ENCODE measurements around the gene ETV3. TPM values are rescaled to one million over a fixed set of nuclear protein-coding genes. Genes with fewer than 3 reads are reported as not detected.
"Not testable (repeated sequence)": the region's sequence is repeated elsewhere in the genome, so short reads cannot be mapped to it uniquely, and the experiment has no call there.

ETV3 gene
- total RNA-seq, 2 experiments from 2014 or later, result 115 to 117 TPM

DNA sequence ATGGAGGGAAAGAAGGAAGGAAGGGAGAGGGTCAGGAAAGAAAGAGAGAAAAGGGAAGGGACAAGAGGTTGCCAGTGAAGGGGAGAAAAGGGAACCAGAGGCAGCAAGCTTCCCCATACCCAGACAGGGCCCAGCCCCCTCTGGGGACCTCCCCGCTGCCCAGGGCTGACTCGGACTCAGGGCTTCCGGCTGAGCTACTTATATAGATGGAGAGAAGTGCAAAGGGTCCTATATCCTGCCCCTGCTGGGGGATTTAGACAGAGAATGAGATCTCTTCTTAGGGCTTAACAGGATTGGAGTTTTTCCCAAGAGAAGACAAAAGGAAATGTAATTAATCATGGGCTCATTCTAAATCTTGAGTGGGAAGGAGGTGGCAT lies 38.6 kb downstream of the ETV3 start, which contains the start of gene ETV3L:
Gene ETV3L (minus strand): TSS at position 176 of the 377 bp plus-strand sequence. CDS start 285 bp downstream, outside the sequence.
- intact Hi-C loops (cut with DNase I, micrococcal nuclease), result no loop called here
- CTCF ChIA-PET, result no interaction called here
- TF ChIP-seq, protein P1, sequence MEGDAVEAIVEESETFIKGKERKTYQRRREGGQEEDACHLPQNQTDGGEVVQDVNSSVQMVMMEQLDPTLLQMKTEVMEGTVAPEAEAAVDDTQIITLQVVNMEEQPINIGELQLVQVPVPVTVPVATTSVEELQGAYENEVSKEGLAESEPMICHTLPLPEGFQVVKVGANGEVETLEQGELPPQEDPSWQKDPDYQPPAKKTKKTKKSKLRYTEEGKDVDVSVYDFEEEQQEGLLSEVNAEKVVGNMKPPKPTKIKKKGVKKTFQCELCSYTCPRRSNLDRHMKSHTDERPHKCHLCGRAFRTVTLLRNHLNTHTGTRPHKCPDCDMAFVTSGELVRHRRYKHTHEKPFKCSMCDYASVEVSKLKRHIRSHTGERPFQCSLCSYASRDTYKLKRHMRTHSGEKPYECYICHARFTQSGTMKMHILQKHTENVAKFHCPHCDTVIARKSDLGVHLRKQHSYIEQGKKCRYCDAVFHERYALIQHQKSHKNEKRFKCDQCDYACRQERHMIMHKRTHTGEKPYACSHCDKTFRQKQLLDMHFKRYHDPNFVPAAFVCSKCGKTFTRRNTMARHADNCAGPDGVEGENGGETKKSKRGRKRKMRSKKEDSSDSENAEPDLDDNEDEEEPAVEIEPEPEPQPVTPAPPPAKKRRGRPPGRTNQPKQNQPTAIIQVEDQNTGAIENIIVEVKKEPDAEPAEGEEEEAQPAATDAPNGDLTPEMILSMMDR (IDR thresholded peaks at IDR 0.05), result no peak

DNA sequence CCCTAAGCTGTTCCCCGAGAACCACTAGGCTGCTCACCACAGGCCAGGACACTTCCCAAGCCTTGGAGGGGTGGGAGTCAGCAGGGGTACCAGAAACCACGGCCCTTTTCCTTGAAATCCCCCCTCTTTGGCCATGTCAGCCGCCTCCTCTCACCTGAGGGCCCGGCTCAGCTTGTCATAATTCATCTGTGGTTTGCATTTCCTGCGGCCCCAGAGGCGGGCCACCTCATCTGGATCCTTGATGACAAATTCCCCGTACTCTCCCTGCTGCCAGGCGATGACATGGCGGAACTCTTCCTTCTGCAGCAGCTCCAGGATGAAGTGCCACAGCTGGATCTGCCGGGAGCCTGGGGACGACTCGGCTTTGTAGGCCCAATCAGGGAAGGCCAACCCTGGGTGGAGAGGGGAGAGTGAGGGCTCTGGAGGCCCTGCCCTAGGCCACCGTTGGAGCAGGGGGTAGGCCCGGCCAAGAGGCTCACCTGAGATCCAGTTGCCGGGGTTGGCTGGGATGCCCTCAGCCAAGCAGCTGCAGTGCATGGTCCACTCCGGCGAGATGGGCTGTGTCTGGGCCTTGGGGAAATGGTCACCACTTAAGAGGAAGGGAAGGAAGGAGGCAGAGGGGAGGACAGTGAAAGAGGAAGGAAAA lies 39.1 kb downstream of the ETV3 start:
- H3K9me3 ChIP-seq (ENCODE audit: control insufficient read depth in 1 of 2, insufficient read depth in 1 of 2, low read length in 2 of 2); H3K36me3 Mint-ChIP-seq (ENCODE audit: low read depth); intact Hi-C loops (cut with DNase I, micrococcal nuclease); H3K9me3 Mint-ChIP-seq; H3K27ac ChIP-seq (ENCODE audit: low read depth in 1 of 2, low read length in 2 of 2); H3K4me1 ChIP-seq (ENCODE audit: insufficient read depth, low read length); H3K27me3 ChIP-seq (ENCODE audit: control insufficient read depth in 1 of 2, insufficient read depth in 2 of 2, low read length in 2 of 2); CTCF ChIA-PET; H3K4me1 Mint-ChIP-seq (ENCODE audit: low read depth); DNase-seq; H3K4me3 Mint-ChIP-seq; POLR2A ChIA-PET; H3K27ac Mint-ChIP-seq; H3K27me3 Mint-ChIP-seq; H3K36me3 ChIP-seq (ENCODE audit: insufficient read depth, low read length); ATAC-seq (ENCODE audit: poor library complexity); H3K4me3 ChIP-seq (ENCODE audit: low read length): not testable (repeated sequence)

More for the DNA sequence above, 38.6 kb downstream of the ETV3 start, which contains the start of gene ETV3L:
- no peak within 1 kb of the TSS for H3K27ac Mint-ChIP-seq
- H3K4me1 Mint-ChIP-seq (ENCODE audit: low read depth), result no peaks in the 10 kb centered on the region
- no peak within 1 kb of the TSS for H3K4me3 Mint-ChIP-seq
- H3K9me3 Mint-ChIP-seq, result no peaks in the 10 kb centered on the region
- Histone ChIP-seq H3K27ac (ENCODE audit: low read depth in 1 of 2, low read length in 2 of 2) (no peak within 1 kb of the TSS), H3K4me3 (ENCODE audit: low read length) (no peak within 1 kb of the TSS), H3K4me1 (ENCODE audit: insufficient read depth, low read length) (peaks cover 4% of the 10 kb centered on the region), H3K36me3 (ENCODE audit: insufficient read depth, low read length) (no peaks in the 10 kb centered on the region), H3K27me3 (ENCODE audit: control insufficient read depth in 1 of 2, insufficient read depth in 2 of 2, low read length in 2 of 2) (no peaks in the 10 kb centered on the region), H3K9me3 (ENCODE audit: control insufficient read depth in 1 of 2, insufficient read depth in 1 of 2, low read length in 2 of 2) (no peaks in the 10 kb centered on the region)
- no peaks in the 10 kb centered on the region for H3K27me3 Mint-ChIP-seq
- DNase-seq, result peak in 2 of 14 experiments; percentile 53 to 59
- no peaks in the 10 kb centered on the region for H3K36me3 Mint-ChIP-seq (ENCODE audit: low read depth)
- POLR2A ChIA-PET, result no interaction called here
- ATAC-seq (ENCODE audit: poor library complexity), result no peak

- Mint-ChIP-seq H3K36me3 (ENCODE audit: low read depth) (no peaks in the 10 kb centered on the region), H3K27me3 (no peaks in the 10 kb centered on the region), H3K9me3 (no peaks in the 10 kb centered on the region), H3K4me3 (no peak overlapping the region), H3K27ac (no peak overlapping the region), H3K4me1 (ENCODE audit: low read depth) (no peaks in the 10 kb centered on the region)
- Histone ChIP-seq H3K36me3 (ENCODE audit: insufficient read depth, low read length) (no peaks in the 10 kb centered on the region), H3K4me1 (ENCODE audit: insufficient read depth, low read length) (peaks cover 4% of the 10 kb centered on the region), H3K4me3 (ENCODE audit: low read length) (no peak overlapping the region), H3K9me3 (ENCODE audit: control insufficient read depth in 1 of 2, insufficient read depth in 1 of 2, low read length in 2 of 2) (no peaks in the 10 kb centered on the region), H3K27me3 (ENCODE audit: control insufficient read depth in 1 of 2, insufficient read depth in 2 of 2, low read length in 2 of 2) (no peaks in the 10 kb centered on the region), H3K27ac (ENCODE audit: low read depth in 1 of 2, low read length in 2 of 2) (no peak overlapping the region)
- POLR2A ChIA-PET, result no interaction called here
- TF ChIP-seq, protein P1 (IDR thresholded peaks at IDR 0.05), result no peak
- ATAC-seq (ENCODE audit: poor library complexity) (no peak), DNase-seq (no peak)
- CTCF ChIA-PET, result no interaction called here
- intact Hi-C loops (cut with DNase I, micrococcal nuclease), result no loop called here
Measured at GRCh38 chr1:157098519-157098918, 39.7 kb downstream of the ETV3 start.

DNA sequence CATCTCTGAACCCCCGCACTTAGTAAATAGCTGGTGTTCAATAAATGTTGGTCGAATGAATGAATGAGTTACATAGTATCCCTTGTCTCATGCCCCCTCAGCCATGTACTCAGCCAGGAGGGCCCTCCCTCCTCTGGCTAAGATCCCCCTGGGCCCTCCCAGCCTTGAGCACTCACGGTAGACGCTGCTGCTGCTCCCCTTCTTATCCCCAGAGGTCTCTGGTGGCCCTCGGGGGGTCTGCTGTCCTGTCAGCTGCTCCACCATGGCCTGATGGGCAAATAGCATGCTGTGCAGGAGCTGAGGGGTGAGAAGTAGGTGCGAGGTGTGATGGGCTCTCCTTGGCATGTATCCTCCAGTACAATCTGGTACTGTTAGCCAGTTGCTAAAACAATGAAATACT lies 40.5 kb downstream of the ETV3 start:
- Histone ChIP-seq H3K36me3 (ENCODE audit: insufficient read depth, low read length) (no peaks in the 10 kb centered on the region), H3K27ac (ENCODE audit: low read depth in 1 of 2, low read length in 2 of 2) (no peak overlapping the region), H3K9me3 (ENCODE audit: control insufficient read depth in 1 of 2, insufficient read depth in 1 of 2, low read length in 2 of 2) (no peaks in the 10 kb centered on the region), H3K4me1 (ENCODE audit: insufficient read depth, low read length) (peaks cover 4% of the 10 kb centered on the region), H3K4me3 (ENCODE audit: low read length) (no peak overlapping the region), H3K27me3 (ENCODE audit: control insufficient read depth in 1 of 2, insufficient read depth in 2 of 2, low read length in 2 of 2) (no peaks in the 10 kb centered on the region)
- intact Hi-C loops (cut with DNase I, micrococcal nuclease), result no loop called here
- DNase-seq, result no peak
- ChIA-PET POLR2A (interaction anchor here (0.6 kb wide), 1 partner anchor 111 kb away, joined by 3 read pairs; no protein-coding TSS in a partner anchor), CTCF (interaction anchor here (3.4 kb wide), 1 partner anchor 58 kb away, joined by 9 read pairs; no protein-coding TSS in a partner anchor)
- ATAC-seq (ENCODE audit: poor library complexity), result no peak
- H3K36me3 Mint-ChIP-seq (ENCODE audit: low read depth), result no peaks in the 10 kb centered on the region
- no peaks in the 10 kb centered on the region for H3K4me1 Mint-ChIP-seq (ENCODE audit: low read depth)
- TF ChIP-seq, protein P1 (IDR thresholded peaks at IDR 0.05), result no peak
- no peaks in the 10 kb centered on the region for H3K9me3 Mint-ChIP-seq
- H3K27ac Mint-ChIP-seq, result no peak overlapping the region
- no peak overlapping the region for H3K4me3 Mint-ChIP-seq
- no peaks in the 10 kb centered on the region for H3K27me3 Mint-ChIP-seq
